Naive thymus-derived CD8-positive, alpha-beta T cell (primary cell): Measurements from ENCODE around the gene SCYL2. TPM values are rescaled to one million over a fixed set of nuclear protein-coding genes. Genes with fewer than 3 reads are reported as not detected.
"Not testable (repeated sequence)": the region's sequence is repeated elsewhere in the genome, so short reads cannot be mapped to it uniquely, and the experiment has no call there.

Experiments used
- ATAC-seq, 2 donors: fragments of 150-1000 bp; cut with Tn5 transposase in 1 of 2; sonication (Bioruptor Pico), chemical (Tn5 transposase) in 1 of 2; 1 replicate in 1 of 2; 2 replicates in 1 of 2; pipeline ENCODE4 v1.10.0; 2021; ENCODE audit warnings: mild to moderate bottlenecking in 2 of 2, moderate library complexity in 2 of 2
- POLR2A ChIA-PET: fragments of 350-600 bp; sonication (Branson Sonifier 250); formaldehyde crosslinking; loops from one replicate; lab custom pipeline; 2021; ENCODE audit warnings: antibody characterized with exemption; lab: Charles Lee
- DNase-seq, 10 donors: peaks; one replicate each; pipeline versions ENCODE4 v3.0.0 to v3.0.0-alpha.2; 2020 to 2022
- H3K27ac Mint-ChIP-seq, 10 donors: one replicate each; pipeline ENCODE4 v1.8.0; 2020 to 2022; ENCODE audit warnings: mild to moderate bottlenecking in 10 of 10, mixed read lengths in 10 of 10, moderate library complexity in 4 of 10, inconsistent platforms in 1 of 10
- H3K27me3 Mint-ChIP-seq, 5 donors: one replicate each; pipeline ENCODE4 v1.8.0; 2021 to 2022; ENCODE audit warnings: mixed read lengths in 5 of 5
- H3K36me3 Mint-ChIP-seq, 3 donors: one replicate each; pipeline ENCODE4 v1.8.0; 2020 to 2022; ENCODE audit warnings: mixed read lengths in 3 of 3, mild to moderate bottlenecking in 2 of 3, inconsistent platforms in 1 of 3
- H3K4me1 Mint-ChIP-seq, 4 donors: one replicate each; pipeline ENCODE4 v1.8.0; 2021 to 2022; ENCODE audit warnings: mixed read lengths in 4 of 4
- H3K4me3 Mint-ChIP-seq, 10 donors: one replicate each; pipeline ENCODE4 v1.8.0; 2020 to 2022; ENCODE audit warnings: mild to moderate bottlenecking in 10 of 10, mixed read lengths in 10 of 10, moderate library complexity in 6 of 10, inconsistent platforms in 1 of 10
- H3K9me3 Mint-ChIP-seq, 9 donors: one replicate each; pipeline ENCODE4 v1.8.0; 2020 to 2022; ENCODE audit warnings: mixed read lengths in 9 of 9, mild to moderate bottlenecking in 3 of 9, inconsistent platforms in 1 of 9, moderate library complexity in 1 of 9
- polyA plus RNA-seq, 3 donors: library from polyadenylated mRNA; unstranded; fragments of 300-500 nt; fragmentation: Illumina TruSeq; gene quantifications; one replicate each; pipeline ENCODE4 v1.2.3, GENCODE V29; 2021
- total RNA-seq, 8 experiments: library from RNA in 2 of 8; stranded (reverse) in 2 of 8; gene quantifications; one replicate each; pipeline ENCODE4 v1.2.3 and lab custom pipeline; 2021 to 2026

The SCYL2 gene, protein sequence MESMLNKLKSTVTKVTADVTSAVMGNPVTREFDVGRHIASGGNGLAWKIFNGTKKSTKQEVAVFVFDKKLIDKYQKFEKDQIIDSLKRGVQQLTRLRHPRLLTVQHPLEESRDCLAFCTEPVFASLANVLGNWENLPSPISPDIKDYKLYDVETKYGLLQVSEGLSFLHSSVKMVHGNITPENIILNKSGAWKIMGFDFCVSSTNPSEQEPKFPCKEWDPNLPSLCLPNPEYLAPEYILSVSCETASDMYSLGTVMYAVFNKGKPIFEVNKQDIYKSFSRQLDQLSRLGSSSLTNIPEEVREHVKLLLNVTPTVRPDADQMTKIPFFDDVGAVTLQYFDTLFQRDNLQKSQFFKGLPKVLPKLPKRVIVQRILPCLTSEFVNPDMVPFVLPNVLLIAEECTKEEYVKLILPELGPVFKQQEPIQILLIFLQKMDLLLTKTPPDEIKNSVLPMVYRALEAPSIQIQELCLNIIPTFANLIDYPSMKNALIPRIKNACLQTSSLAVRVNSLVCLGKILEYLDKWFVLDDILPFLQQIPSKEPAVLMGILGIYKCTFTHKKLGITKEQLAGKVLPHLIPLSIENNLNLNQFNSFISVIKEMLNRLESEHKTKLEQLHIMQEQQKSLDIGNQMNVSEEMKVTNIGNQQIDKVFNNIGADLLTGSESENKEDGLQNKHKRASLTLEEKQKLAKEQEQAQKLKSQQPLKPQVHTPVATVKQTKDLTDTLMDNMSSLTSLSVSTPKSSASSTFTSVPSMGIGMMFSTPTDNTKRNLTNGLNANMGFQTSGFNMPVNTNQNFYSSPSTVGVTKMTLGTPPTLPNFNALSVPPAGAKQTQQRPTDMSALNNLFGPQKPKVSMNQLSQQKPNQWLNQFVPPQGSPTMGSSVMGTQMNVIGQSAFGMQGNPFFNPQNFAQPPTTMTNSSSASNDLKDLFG
- total RNA-seq (10 to 100 TPM; 46.5 to 52.3 TPM), polyA plus RNA-seq (10 to 100 TPM; 15.9 to 18.6 (median 17.9) TPM), total RNA-seq (lab: John Stamatoyannopoulos, UW) (53.6 to 99.3 (median 85.0) reads per million in 6 experiments)

DNA sequence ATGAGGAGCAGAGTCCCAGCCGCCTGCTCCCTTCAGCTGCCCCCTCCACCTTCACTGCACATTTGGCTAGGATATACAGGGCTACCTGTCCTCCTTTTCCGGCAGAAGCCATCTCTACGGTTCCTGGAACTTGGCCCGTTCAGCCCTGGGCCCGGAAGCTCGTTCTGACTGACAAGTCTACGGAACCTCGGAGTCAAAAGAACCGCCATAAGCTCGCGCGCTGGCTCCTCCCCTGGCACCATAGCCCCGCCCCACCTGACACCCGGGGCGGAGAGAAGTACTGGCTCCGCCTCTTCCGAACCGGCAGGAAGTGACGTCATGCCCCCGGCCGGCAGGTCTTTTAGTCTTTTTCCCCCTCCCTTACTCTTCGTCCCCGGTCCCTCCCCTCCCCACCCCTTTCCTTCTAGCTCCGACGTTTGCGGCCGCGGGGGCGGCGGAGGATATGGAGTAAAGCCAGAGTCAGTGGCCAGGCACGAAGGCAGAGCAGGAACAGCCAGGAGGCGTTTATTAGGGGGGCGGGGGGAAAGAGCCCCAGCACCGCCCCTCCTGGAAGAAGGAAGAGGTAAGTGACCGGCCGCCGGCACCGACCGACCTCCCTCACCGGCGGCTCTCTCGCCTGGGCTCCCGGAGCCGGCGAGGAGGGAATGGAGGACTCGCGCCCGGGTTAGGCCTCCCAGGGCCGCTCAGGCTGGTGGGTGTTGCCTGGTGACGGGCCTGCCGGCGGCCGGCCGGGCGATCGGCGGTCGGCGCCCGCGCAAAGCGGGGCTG is at the start of gene SCYL2, which contains the start of gene DEPDC4:
Gene SCYL2 (plus strand): TSS at position 343 of the 768 bp plus-strand sequence. CDS start 15,794 bp downstream, outside the sequence.
Gene DEPDC4 (minus strand): TSS at position 245 of the 768 bp plus-strand sequence. CDS start 3 bp downstream, at position 242.
- H3K27ac Mint-ChIP-seq, result peak within 1 kb of the TSS; percentile 88 to 100 (median 99)
- peak; percentile 87 to 99 (median 94) for DNase-seq
- POLR2A ChIA-PET, result interaction anchor here (0.7 to 4.9 kb wide), 2 partner anchors 9 to 66 kb away, joined by 3 to 50 read pairs; partner anchors contain the start of gene ACTR6
- H3K4me1 Mint-ChIP-seq, result peaks cover 18 to 48% (median 39%) of the 10 kb centered on the region in 4 donors
- peak; percentile 89 for ATAC-seq
- H3K27me3 Mint-ChIP-seq, result no peaks in the 10 kb centered on the region
- no peaks in the 10 kb centered on the region for H3K36me3 Mint-ChIP-seq
- H3K4me3 Mint-ChIP-seq, result peak within 1 kb of the TSS; percentile 96 to 100 (median 98)
- H3K9me3 Mint-ChIP-seq, result no peaks in the 10 kb centered on the region

- DNase-seq, result no peak
- Mint-ChIP-seq H3K9me3 (no peaks in the 10 kb centered on the region), H3K4me3 (no peak overlapping the region), H3K27ac (peak overlapping the region in 2 of 10 donors; percentile 19 to 41), H3K4me1 (peaks cover 0 to 5% (median 0%) of the 10 kb centered on the region in 4 donors), H3K27me3 (no peaks in the 10 kb centered on the region), H3K36me3 (peaks cover 0 to 80% (median 14%) of the 10 kb centered on the region in 3 donors)
- POLR2A ChIA-PET, result interaction anchor here (0.6 kb wide), 1 partner anchor 1572 kb away, joined by 3 read pairs; no protein-coding TSS in a partner anchor
- ATAC-seq, result no peak
Measured at GRCh38 chr12:100219328-100220109, 47.5 kb upstream of the SCYL2 start.

DNA sequence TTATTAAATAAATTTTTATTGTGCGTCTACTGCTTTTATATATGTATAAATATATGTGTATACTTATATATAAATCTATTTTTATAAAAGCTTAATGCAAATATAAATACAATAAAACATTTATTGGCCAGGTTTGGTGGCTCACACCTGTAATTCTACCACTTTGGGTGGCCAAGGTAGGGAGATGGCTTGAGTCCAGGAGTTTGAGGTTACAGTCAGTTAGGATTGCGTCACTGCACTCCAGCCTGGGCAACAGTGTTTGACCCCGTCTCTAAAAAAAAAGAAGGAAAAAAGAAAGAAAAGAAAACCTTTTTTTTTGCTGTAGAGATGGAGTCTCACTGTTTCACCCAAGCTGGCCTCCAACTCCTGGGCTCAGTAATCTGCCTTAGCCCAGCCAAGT is 45.5 kb upstream of the SCYL2 start:
- POLR2A ChIA-PET, result no interaction called here

DNA sequence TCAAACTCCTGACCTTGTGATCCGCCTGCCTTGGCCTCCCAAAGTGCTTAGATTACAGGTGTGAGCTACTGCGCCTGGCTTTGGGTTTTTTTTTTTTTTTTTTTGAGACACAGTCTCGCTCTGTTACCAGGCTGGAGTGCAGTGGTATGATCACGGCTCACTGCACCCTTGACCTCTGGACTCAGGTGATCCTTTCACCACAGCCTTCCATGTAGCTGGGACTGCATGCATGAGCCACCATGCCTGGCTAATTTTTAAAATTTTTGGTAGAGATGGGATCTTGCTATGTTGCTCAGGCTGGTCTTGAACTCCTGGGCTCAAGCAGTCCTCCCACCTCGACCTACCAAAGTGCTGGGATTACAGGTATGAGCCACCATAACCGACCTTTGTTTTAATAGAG is 44.8 kb upstream of the SCYL2 start:
- H3K4me1 Mint-ChIP-seq, DNase-seq, H3K27me3 Mint-ChIP-seq, H3K4me3 Mint-ChIP-seq, POLR2A ChIA-PET, H3K9me3 Mint-ChIP-seq, ATAC-seq: not testable (repeated sequence)
- Mint-ChIP-seq H3K36me3 (peaks cover 0 to 75% (median 11%) of the 10 kb centered on the region in 3 donors), H3K27ac (peak overlapping the region in 2 of 10 donors; percentile 8 to 70)

More for the DNA sequence above, 45.5 kb upstream of the SCYL2 start:
- no peaks in the 10 kb centered on the region for H3K27me3 Mint-ChIP-seq
- peaks cover 0 to 5% (median 0%) of the 10 kb centered on the region in 4 donors for H3K4me1 Mint-ChIP-seq
- DNase-seq (no peak), ATAC-seq (no peak)
- H3K9me3 Mint-ChIP-seq, result no peaks in the 10 kb centered on the region
- no peak overlapping the region for H3K4me3 Mint-ChIP-seq
- no peak overlapping the region for H3K27ac Mint-ChIP-seq
- peaks cover 0 to 79% (median 11%) of the 10 kb centered on the region in 3 donors for H3K36me3 Mint-ChIP-seq

- no peak overlapping the region for H3K4me3 Mint-ChIP-seq
- DNase-seq, result no peak
- ATAC-seq, result no peak
- POLR2A ChIA-PET, result no interaction called here
- H3K27ac Mint-ChIP-seq, result no peak overlapping the region
- no peaks in the 10 kb centered on the region for H3K27me3 Mint-ChIP-seq
- no peaks in the 10 kb centered on the region for H3K4me1 Mint-ChIP-seq
- H3K36me3 Mint-ChIP-seq, result peaks cover 0 to 53% (median 5%) of the 10 kb centered on the region in 3 donors
- no peaks in the 10 kb centered on the region for H3K9me3 Mint-ChIP-seq
Measured at GRCh38 chr12:100225491-100225890, 41.5 kb upstream of the SCYL2 start.

DNA sequence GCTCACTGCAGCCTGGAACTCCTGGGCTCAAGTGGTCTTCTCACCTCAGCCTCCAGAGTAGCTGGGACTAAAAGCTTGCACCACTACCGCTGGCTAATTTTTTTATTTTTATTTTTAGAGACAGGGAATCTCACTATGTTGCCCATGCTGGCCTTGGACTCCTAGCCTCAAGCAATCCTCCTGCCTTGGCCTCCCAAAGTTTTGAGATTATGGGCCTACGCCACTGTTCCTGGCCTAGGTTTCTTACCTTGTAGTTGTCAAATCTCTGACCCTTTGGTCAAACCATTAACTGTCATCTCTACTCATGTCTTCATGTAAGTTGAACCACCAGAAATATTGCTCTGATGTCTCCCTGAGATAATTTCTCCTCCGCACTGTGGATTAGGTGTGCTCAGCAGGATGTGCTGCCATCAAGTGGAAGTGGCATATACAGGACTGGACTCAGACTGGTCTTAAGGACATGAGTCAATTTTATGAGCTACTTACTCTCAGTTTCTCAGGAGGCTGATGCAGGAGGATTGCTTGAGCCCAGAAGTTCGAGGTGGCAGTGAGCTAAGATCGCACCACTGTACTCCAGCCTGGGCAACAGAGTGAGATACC is 37.8 kb upstream of the SCYL2 start:
- H3K27ac Mint-ChIP-seq, result no peak overlapping the region
- H3K4me3 Mint-ChIP-seq, result peak overlapping the region in 1 of 10 donors; percentile 1
- no peaks in the 10 kb centered on the region for H3K9me3 Mint-ChIP-seq
- H3K27me3 Mint-ChIP-seq, result no peaks in the 10 kb centered on the region
- DNase-seq (no peak), ATAC-seq (no peak)
- peaks cover 0 to 21% (median 0%) of the 10 kb centered on the region in 3 donors for H3K36me3 Mint-ChIP-seq
- no peaks in the 10 kb centered on the region for H3K4me1 Mint-ChIP-seq
- POLR2A ChIA-PET, result no interaction called here

- POLR2A ChIA-PET, result no interaction called here
- DNase-seq, result no peak
- H3K4me3 Mint-ChIP-seq, result no peak overlapping the region
- no peaks in the 10 kb centered on the region for H3K27me3 Mint-ChIP-seq
- H3K4me1 Mint-ChIP-seq, result no peaks in the 10 kb centered on the region
- ATAC-seq, result no peak
- peaks cover 0 to 15% (median 0%) of the 10 kb centered on the region in 3 donors for H3K36me3 Mint-ChIP-seq
- no peaks in the 10 kb centered on the region for H3K9me3 Mint-ChIP-seq
- no peak overlapping the region for H3K27ac Mint-ChIP-seq
Measured at GRCh38 chr12:100229876-100230275, 37.1 kb upstream of the SCYL2 start.

- H3K9me3 Mint-ChIP-seq, H3K27ac Mint-ChIP-seq, H3K4me3 Mint-ChIP-seq, H3K36me3 Mint-ChIP-seq, POLR2A ChIA-PET, H3K27me3 Mint-ChIP-seq, ATAC-seq, H3K4me1 Mint-ChIP-seq, DNase-seq: not testable (repeated sequence)
Measured at GRCh38 chr12:100231873-100232272, 35.1 kb upstream of the SCYL2 start.

DNA sequence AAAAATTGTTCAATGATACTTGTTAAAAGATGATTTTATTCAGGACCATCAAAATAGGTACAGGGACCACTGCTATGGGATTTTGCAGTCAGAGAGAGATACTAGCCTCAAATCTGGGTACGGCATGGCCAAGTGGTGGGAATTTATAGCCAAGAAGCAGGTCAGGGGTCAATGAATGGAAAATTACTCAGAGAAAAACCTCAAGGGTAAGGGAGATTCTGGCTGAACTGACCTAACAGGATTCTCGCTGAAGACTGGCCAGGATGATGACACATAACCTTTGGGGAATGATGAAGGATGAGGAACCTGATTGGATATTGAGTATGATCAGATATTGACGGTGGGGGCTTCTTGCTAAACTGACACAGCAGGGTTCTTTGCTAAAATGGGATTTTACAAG is 32.8 kb upstream of the SCYL2 start:
- ATAC-seq (no peak), DNase-seq (no peak)
- Mint-ChIP-seq H3K4me1 (no peaks in the 10 kb centered on the region), H3K27ac (no peak overlapping the region), H3K4me3 (no peak overlapping the region), H3K27me3 (no peaks in the 10 kb centered on the region), H3K36me3 (no peaks in the 10 kb centered on the region), H3K9me3 (no peaks in the 10 kb centered on the region)
- POLR2A ChIA-PET, result no interaction called here

DNA sequence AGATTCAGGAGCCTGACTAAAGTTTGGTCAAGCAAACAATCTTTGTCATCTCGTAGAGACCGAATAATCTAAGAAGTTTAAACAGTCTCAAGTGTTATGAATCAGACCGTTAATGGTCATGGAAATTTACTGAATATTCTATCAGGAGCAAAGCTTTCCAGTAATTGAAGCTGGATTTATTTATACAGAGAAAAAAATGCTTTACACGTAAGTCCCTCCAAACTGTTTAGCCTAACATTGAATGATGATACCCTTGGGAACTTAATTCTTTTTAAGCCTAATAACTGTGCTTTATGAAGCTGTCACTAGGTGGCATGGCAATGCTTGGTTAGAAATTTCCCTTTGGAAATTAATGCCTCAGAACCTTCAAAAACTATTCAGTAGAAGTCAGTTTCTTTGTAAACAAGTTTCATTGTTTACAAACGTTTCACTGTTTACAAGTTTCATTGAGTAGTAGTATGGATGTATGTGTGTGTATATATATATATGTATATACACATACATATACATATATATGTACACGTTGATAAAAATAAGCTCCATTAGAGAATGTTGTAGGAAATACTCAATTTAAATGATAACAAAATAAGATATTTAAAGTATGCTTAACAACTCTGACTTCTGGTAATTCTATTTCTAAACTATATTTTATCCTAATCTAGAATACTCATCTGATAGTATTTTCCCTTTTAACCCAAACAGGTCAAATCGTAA is 32.2 kb upstream of the SCYL2 start:
- POLR2A ChIA-PET, result no interaction called here
- Mint-ChIP-seq H3K36me3 (no peaks in the 10 kb centered on the region), H3K27ac (no peak overlapping the region), H3K27me3 (no peaks in the 10 kb centered on the region), H3K4me3 (no peak overlapping the region), H3K9me3 (no peaks in the 10 kb centered on the region), H3K4me1 (no peaks in the 10 kb centered on the region)
- DNase-seq, result peak in 3 of 10 donors; percentile 18 to 30 (median 23)
- peak in 1 of 2 donors; percentile 49 for ATAC-seq

DNA sequence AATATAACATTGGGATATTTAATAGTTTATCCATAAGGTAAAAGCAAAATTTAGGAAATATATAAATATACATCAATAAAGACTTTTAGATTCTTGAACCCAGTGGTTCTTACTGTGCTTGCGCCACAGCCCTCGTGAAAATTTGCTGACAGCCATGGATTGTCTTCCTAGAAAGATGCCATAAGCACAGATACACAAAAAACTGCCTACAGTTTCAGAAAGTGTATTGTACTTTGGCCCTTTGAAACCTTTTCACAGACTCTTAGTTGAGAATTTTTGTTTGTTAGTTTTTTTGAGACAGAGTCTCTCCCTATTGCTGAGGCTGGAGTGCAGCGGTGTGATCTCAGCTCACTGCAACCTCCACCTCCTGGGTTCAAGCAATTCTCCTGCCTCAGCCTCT is 28.2 kb upstream of the SCYL2 start:
- Mint-ChIP-seq H3K4me1 (no peaks in the 10 kb centered on the region), H3K4me3 (no peak overlapping the region), H3K27me3 (no peaks in the 10 kb centered on the region), H3K9me3 (no peaks in the 10 kb centered on the region), H3K27ac (no peak overlapping the region), H3K36me3 (no peaks in the 10 kb centered on the region)
- DNase-seq (no peak), ATAC-seq (no peak)
- POLR2A ChIA-PET, result no interaction called here
